GM12872 (cell line): ENCODE data around the gene CCR1.

Experiments used
- CTCF ChIP-seq: IDR thresholded peaks from 3 replicates; pipeline ENCODE4 v1.5.1; 2011; ENCODE audit warnings: low read depth, mild to moderate bottlenecking, low read length, moderate library complexity; ENCODE audit not compliant: insufficient read depth

The CCR1 gene

GRCh38 chr3:46208167-46208704, at the start of gene CCR1:
Gene CCR1, minus strand, starts transcription at chr3:46208313. Its CDS starts 4,000 bp downstream, at chr3:46204313.
- peak; percentile 88 for TF ChIP-seq CTCF

- TF ChIP-seq CTCF: no peak
Measured at GRCh38 chr3:46252980-46253379, 44.9 kb upstream of the CCR1 start.

GRCh38 chr3:46245146-46245545, 37.0 kb upstream of the CCR1 start:
- TF ChIP-seq CTCF: no peak

- TF ChIP-seq CTCF: no peak
Measured at GRCh38 chr3:46243560-46243959, 35.4 kb upstream of the CCR1 start.

- TF ChIP-seq CTCF: no peak
Measured at GRCh38 chr3:46242120-46242519, 34.0 kb upstream of the CCR1 start, which contains the start of gene CCR3. Gene CCR3, plus strand, starts transcription at chr3:46242460. Its CDS starts 22,699 bp downstream, at chr3:46265159.

GRCh38 chr3:46239952-46240351, 31.8 kb upstream of the CCR1 start:
- no peak for TF ChIP-seq CTCF

- TF ChIP-seq CTCF: no peak
Measured at GRCh38 chr3:46239301-46239938, 31.3 kb upstream of the CCR1 start.

- no peak for TF ChIP-seq CTCF
Measured at GRCh38 chr3:46238386-46238785, 30.3 kb upstream of the CCR1 start.
